ENCODE data around the gene TMEM132D. TPM values are rescaled to one million over a fixed set of nuclear protein-coding genes. Genes with fewer than 3 reads are reported as not detected.

Gene TMEM132D
- total and polyA plus RNA-seq, 2 donors (not counting 3 experiments of a cell fraction or from before 2014, with no cell fraction given) = not detected

GRCh38 chr12:129821964-129822363 is 81.9 kb downstream of the TMEM132D start:
- no peaks in the 10 kb centered on the region for H3K27me3 ChIP-seq (ENCODE audit: control insufficient read depth in 2 of 2, insufficient read depth in 2 of 2, low read length in 2 of 2)
- BruUV-seq (replicated peaks) = no TSS peak
- H3K9me1 ChIP-seq (replicated peaks; ENCODE audit: control insufficient read depth, extremely low read depth, insufficient read depth, low read length) = no peaks in the 10 kb centered on the region
- H3K9ac ChIP-seq (replicated peaks; ENCODE audit: extremely low read depth, insufficient read depth, low read length) = no peak overlapping the region
- CTCF ChIA-PET = no interaction called here
- H3K79me2 ChIP-seq (ENCODE audit: control insufficient read depth, insufficient read depth, low read length) = no peaks in the 10 kb centered on the region
- no peaks in the 10 kb centered on the region for H4K20me1 ChIP-seq (replicated peaks; ENCODE audit: control insufficient read depth, extremely low read depth, insufficient read depth, low read length)
- H3K9me3 ChIP-seq (replicated peaks; ENCODE audit: control insufficient read depth, insufficient read depth, low read length) = no peaks in the 10 kb centered on the region
- H3K4me2 ChIP-seq (ENCODE audit: insufficient read depth, low read length) = no peak overlapping the region
- no peak overlapping the region for H3K4me3 ChIP-seq (replicated peaks in 1 of 3; ENCODE audit: insufficient read depth in 1 of 3, low read depth in 1 of 3, low read length in 3 of 3)
- TF ChIP-seq POLR2AphosphoS5 (IDR thresholded peaks at IDR 0.05; ENCODE audit: insufficient read depth, low read depth, low read length) = no peak
- no peak for TF ChIP-seq FOS (IDR thresholded peaks at IDR 0.05; ENCODE audit: borderline replicate concordance, insufficient read depth, low read length)
- TF ChIP-seq MYC (IDR thresholded peaks at IDR 0.05; ENCODE audit: low read depth, low read length) = no peak
- TF ChIP-seq CTCF (IDR thresholded peaks at IDR 0.05; ENCODE audit: extremely low read depth in 1 of 2, insufficient read depth in 1 of 2, low read depth in 1 of 2, low read length in 2 of 2) = no peak
- no peak for TF ChIP-seq JUN (IDR thresholded peaks at IDR 0.05; ENCODE audit: borderline replicate concordance, insufficient read depth, insufficient read length, low read depth)
- TF ChIP-seq POLR2A (IDR thresholded peaks at IDR 0.05; ENCODE audit: low read depth, low read length) = no peak
- TF ChIP-seq EZH2 (IDR thresholded peaks at IDR 0.05; ENCODE audit: borderline replicate concordance, low read depth, low read length, severe bottlenecking) = no peak
- TF ChIP-seq GATA2 (IDR thresholded peaks at IDR 0.05; ENCODE audit: insufficient read depth, insufficient read length, low read depth, low read length) = no peak
- no peak for TF ChIP-seq MAX (IDR thresholded peaks at IDR 0.05; ENCODE audit: insufficient read depth, insufficient read length)
- no peak overlapping the region for H2AFZ ChIP-seq (ENCODE audit: low read depth, low read length)
- no peak for FAIRE-seq
- no peak overlapping the region for H3K27ac ChIP-seq (ENCODE audit: insufficient read depth, low read depth, low read length)
- dilution Hi-C loops (cut with MboI; ENCODE audit: extremely low pct_ligation_motif_present, low sequenced_read_pairs) = no loop called here
- intact Hi-C loops (cut with micrococcal nuclease) = no loop called here
- DNase-seq (ENCODE audit: low read depth, low spot score) = no peak
- H3K36me3 ChIP-seq (ENCODE audit: control insufficient read depth in 2 of 2, extremely low read depth in 1 of 2, insufficient read depth in 2 of 2, low read length in 2 of 2) = no peaks in the 10 kb centered on the region
- POLR2A ChIA-PET = no interaction called here
- H3K4me1 ChIP-seq (ENCODE audit: control insufficient read depth, extremely low read depth, insufficient read depth, low read length) = no peaks in the 10 kb centered on the region
